ENCODE data around the gene ARL5B.
"Not testable (repeated sequence)": the region's sequence is repeated elsewhere in the genome, so short reads cannot be mapped to it uniquely, and the experiment has no call there.

Gene ARL5B

GRCh38 chr10:18659125-18659818, at the start of gene ARL5B:
Gene ARL5B (plus strand): TSS chr10:18659431. CDS start chr10:18659638, 207 bp downstream.
- peak; percentile 95 for DNase-seq

- DNase-seq: peak; percentile 66
These were observed 48.7 kb upstream of the ARL5B start for GRCh38 chr10:18610517-18610916.

GRCh38 chr10:18611168-18611567, 48.1 kb upstream of the ARL5B start:
- DNase-seq: peak; percentile 0

- peak; percentile 1 for DNase-seq
These were observed 43.6 kb upstream of the ARL5B start for GRCh38 chr10:18615618-18616017.

GRCh38 chr10:18616337-18616736, 42.9 kb upstream of the ARL5B start:
- DNase-seq: no peak

GRCh38 chr10:18619016-18619415, 40.2 kb upstream of the ARL5B start:
- peak; percentile 22 for DNase-seq

GRCh38 chr10:18620856-18621255, 38.4 kb upstream of the ARL5B start:
- no peak for DNase-seq

GRCh38 chr10:18623671-18624070, 35.6 kb upstream of the ARL5B start:
- not testable (repeated sequence) for DNase-seq

- no peak for DNase-seq
These were observed 33.3 kb upstream of the ARL5B start for GRCh38 chr10:18625886-18626285.

- DNase-seq: peak; percentile 85
These were observed 31.7 kb upstream of the ARL5B start for GRCh38 chr10:18627452-18628018.

- DNase-seq: not testable (repeated sequence)
These were observed 26.7 kb upstream of the ARL5B start for GRCh38 chr10:18632500-18632899.

GRCh38 chr10:18635995-18636394, 23.2 kb upstream of the ARL5B start:
- no peak for DNase-seq

- not testable (repeated sequence) for DNase-seq
These were observed 21.8 kb upstream of the ARL5B start for GRCh38 chr10:18637400-18637799.

- DNase-seq: not testable (repeated sequence)
These were observed 19.5 kb upstream of the ARL5B start for GRCh38 chr10:18639719-18640118.

- no peak for DNase-seq
These were observed 12.1 kb upstream of the ARL5B start for GRCh38 chr10:18647151-18647550.

GRCh38 chr10:18647945-18648344, 11.3 kb upstream of the ARL5B start:
- DNase-seq: no peak

- DNase-seq: no peak
These were observed 9.8 kb upstream of the ARL5B start for GRCh38 chr10:18649364-18649959.

- DNase-seq: peak; percentile 49
These were observed 8.7 kb upstream of the ARL5B start for GRCh38 chr10:18650404-18650997.

- DNase-seq: peak; percentile 88
These were observed 7.8 kb upstream of the ARL5B start, which contains the start of gene NSUN6 for GRCh38 chr10:18651324-18652007. Gene NSUN6 (minus strand): TSS chr10:18651587. CDS start chr10:18651203, 384 bp downstream.

GRCh38 chr10:18653112-18653511, 6.1 kb upstream of the ARL5B start:
- no peak for DNase-seq

GRCh38 chr10:18656724-18657123, 2.5 kb upstream of the ARL5B start:
- no peak for DNase-seq

- peak; percentile 1 for DNase-seq
These were observed 733 bp upstream of the ARL5B start for GRCh38 chr10:18658271-18659124.

Data from NCI-H69 (cell line).